ENCODE measurements around the gene RLBP1. TPM values are rescaled to one million over a fixed set of nuclear protein-coding genes. Genes with fewer than 3 reads are reported as not detected.

The RLBP1 gene
- total RNA-seq, 2 donors from 2014 or later: not detected

DNA sequence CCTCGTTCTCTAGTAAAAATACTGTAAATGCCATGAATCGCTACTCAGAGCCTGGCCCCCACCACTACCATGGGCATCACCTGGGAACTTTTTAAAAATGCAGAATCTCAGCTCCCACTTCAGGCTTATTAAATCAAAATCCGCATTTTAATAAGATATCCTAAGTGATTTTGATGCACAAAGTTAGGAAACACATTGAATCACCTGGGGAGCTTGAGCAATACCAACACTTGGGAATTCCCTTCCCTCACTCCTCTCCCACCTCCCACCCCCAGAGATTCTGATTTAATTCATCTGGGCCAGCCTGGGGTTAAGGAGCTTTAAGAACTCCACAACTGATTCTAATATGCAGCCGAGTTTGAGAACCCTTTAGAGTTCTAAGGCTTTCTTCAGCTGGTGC is 26.8 kb downstream of the RLBP1 start:
- ATAC-seq (no peak), DNase-seq (ENCODE audit: low spot score in 2 of 2) (no peak)
- no peaks in the 10 kb centered on the region for H3K9me3 Mint-ChIP-seq
- H3K36me3 Mint-ChIP-seq: peaks cover 18 to 27% of the 10 kb centered on the region in 2 donors
- no peak overlapping the region for H3K27ac Mint-ChIP-seq

GRCh38 chr15:89192766-89193165 is 28.6 kb downstream of the RLBP1 start:
- Mint-ChIP-seq H3K36me3 (peaks cover 18 to 27% of the 10 kb centered on the region in 2 donors), H3K9me3 (no peaks in the 10 kb centered on the region), H3K27ac (peak overlapping the region in 1 of 2 donors; percentile 55)
- DNase-seq (ENCODE audit: low spot score in 2 of 2): no peak
- ATAC-seq: no peak

DNA sequence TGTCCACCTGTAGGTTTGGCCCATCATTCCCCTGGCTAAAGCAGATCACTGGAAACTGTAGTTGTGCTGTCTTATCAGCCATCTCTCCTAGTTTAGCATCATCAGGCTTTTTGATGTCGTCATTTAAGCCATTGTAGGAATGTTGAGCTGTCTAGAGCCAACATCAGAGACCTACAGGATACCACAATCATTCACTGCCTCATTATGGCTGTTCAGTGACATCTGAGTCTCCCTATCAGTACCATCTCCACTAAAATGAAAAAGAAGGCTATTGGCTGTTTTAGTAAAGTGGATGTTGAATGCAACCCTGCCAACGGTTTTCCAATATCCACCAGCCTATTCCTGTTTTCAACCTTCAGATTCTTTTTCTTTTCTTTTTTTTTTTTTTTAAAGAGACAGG is 29.2 kb downstream of the RLBP1 start:
- Mint-ChIP-seq H3K27ac (peak overlapping the region in 1 of 2 donors; percentile 55), H3K9me3 (no peaks in the 10 kb centered on the region), H3K36me3 (peaks cover 18 to 27% of the 10 kb centered on the region in 2 donors)
- ATAC-seq (peak in 1 of 2 donors; percentile 66), DNase-seq (ENCODE audit: low spot score in 2 of 2) (no peak)

DNA sequence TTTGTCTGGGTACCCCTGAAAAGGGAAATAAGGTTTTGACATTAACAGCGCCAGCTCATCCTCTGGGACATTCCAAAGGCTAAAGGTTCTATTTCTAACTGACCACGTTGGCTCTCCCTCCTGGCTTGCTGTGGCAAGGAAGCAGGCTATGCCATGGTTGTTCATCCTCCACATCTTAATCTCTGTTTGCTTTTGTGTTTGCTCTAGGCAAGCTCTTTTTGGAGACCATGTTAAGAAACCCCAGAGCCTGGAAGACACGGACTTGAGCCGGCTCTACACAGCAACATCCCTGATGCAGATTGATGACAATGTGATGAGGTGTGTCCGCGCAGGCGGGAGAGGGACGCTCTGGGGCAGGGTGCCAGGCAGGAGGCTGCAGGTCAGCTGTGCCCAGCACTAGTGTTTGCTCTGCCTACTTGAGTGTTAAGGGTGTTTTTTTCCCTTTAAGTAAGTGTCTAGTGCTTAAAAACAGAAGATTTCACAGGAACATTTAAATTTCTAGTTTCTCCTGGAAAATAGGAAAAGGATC is 33.3 kb downstream of the RLBP1 start:
- peaks cover 6 to 12% of the 10 kb centered on the region in 2 donors for H3K36me3 Mint-ChIP-seq
- H3K27ac Mint-ChIP-seq: no peak overlapping the region
- ATAC-seq (no peak), DNase-seq (ENCODE audit: low spot score in 2 of 2) (no peak)
- H3K9me3 Mint-ChIP-seq: no peaks in the 10 kb centered on the region

- H3K36me3 Mint-ChIP-seq: peaks cover 5 to 7% of the 10 kb centered on the region in 2 donors
- H3K9me3 Mint-ChIP-seq: no peaks in the 10 kb centered on the region
- DNase-seq (ENCODE audit: low spot score in 2 of 2) (no peak), ATAC-seq (no peak)
- no peak overlapping the region for H3K27ac Mint-ChIP-seq
Measured at GRCh38 chr15:89187301-89187985, 33.9 kb downstream of the RLBP1 start.

- Mint-ChIP-seq H3K9me3 (no peaks in the 10 kb centered on the region), H3K27ac (no peak overlapping the region), H3K36me3 (peaks cover 5 to 12% of the 10 kb centered on the region in 2 donors)
- ATAC-seq (no peak), DNase-seq (ENCODE audit: low spot score in 2 of 2) (no peak)
Measured at GRCh38 chr15:89186803-89187202, 34.6 kb downstream of the RLBP1 start.

- peak overlapping the region; percentile 7 to 46 for H3K27ac Mint-ChIP-seq
- H3K36me3 Mint-ChIP-seq: peaks cover 0 to 12% of the 10 kb centered on the region in 2 donors
- no peak for ATAC-seq
- DNase-seq (ENCODE audit: low spot score in 2 of 2): no peak
- no peaks in the 10 kb centered on the region for H3K9me3 Mint-ChIP-seq
Measured at GRCh38 chr15:89184886-89185526, 36.4 kb downstream of the RLBP1 start.

DNA sequence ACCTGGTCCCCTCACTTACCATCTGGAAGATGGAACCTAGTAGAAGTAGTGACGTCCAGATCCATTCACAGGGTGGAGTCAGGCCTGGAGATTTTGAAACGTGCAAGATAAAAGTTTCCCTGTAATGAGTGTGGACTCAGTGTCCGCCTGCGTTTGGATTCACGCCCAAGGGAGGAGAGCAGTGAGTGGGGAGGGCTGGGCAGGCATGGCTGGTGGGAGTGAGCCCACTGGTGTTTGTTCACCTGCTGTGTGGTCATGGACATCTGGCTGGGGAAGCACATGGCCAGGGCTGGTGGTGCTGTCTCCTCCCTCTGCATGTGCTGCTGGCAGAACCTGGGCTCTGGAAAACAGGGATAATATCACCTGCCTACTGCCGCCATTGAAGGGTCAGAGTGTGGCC is 37.0 kb downstream of the RLBP1 start:
- DNase-seq (ENCODE audit: low spot score in 2 of 2) (peak in 1 of 2 donors; percentile 9), ATAC-seq (no peak)
- peak overlapping the region in 1 of 2 donors; percentile 46 for H3K27ac Mint-ChIP-seq
- no peaks in the 10 kb centered on the region for H3K9me3 Mint-ChIP-seq
- peaks cover 0 to 12% of the 10 kb centered on the region in 2 donors for H3K36me3 Mint-ChIP-seq

- Mint-ChIP-seq H3K27ac (peak overlapping the region; percentile 83 to 98), H3K36me3 (peaks cover 7 to 18% of the 10 kb centered on the region in 2 donors), H3K9me3 (no peaks in the 10 kb centered on the region)
- peak; percentile 53 to 71 for DNase-seq (ENCODE audit: low spot score in 2 of 2)
- ATAC-seq: peak; percentile 82 to 86
Measured at GRCh38 chr15:89179966-89180875, 41.2 kb downstream of the RLBP1 start.

DNA sequence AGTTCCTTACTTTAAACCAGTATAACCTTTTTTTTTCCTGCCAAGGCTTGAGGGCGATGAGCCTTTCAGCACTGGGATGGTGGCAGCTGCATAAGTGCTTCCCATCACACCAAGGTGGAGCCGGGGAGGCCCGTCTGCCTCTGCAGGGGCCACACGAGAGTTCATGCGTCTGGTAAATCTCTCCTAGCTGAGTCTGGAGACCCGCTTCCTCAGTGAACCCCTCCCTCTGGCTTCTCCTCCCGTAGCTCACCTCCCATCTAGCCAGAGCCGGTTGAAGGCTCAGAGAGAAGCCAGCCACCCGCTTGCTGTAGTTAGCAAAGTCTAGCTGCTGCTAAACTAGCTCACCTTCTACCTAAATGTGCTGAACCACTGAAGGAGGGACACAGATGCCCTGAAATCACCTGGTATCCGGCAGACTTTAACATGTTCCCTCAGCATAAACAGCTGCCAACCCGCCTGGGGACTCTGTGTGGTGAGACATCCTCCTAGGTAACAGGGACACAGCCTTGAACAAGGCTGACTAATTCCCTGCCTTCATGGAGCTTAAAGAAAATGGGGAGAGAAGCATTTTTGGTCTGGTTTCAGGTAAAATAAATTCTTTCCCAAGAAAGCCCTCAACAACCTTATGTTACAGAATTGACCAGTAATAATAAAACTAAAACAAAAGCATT is 42.9 kb downstream of the RLBP1 start:
- DNase-seq (ENCODE audit: low spot score in 2 of 2): no peak
- H3K9me3 Mint-ChIP-seq: no peaks in the 10 kb centered on the region
- H3K36me3 Mint-ChIP-seq: peaks cover 7 to 18% of the 10 kb centered on the region in 2 donors
- H3K27ac Mint-ChIP-seq: peak overlapping the region; percentile 83 to 98
- ATAC-seq: peak; percentile 61 to 63

DNA sequence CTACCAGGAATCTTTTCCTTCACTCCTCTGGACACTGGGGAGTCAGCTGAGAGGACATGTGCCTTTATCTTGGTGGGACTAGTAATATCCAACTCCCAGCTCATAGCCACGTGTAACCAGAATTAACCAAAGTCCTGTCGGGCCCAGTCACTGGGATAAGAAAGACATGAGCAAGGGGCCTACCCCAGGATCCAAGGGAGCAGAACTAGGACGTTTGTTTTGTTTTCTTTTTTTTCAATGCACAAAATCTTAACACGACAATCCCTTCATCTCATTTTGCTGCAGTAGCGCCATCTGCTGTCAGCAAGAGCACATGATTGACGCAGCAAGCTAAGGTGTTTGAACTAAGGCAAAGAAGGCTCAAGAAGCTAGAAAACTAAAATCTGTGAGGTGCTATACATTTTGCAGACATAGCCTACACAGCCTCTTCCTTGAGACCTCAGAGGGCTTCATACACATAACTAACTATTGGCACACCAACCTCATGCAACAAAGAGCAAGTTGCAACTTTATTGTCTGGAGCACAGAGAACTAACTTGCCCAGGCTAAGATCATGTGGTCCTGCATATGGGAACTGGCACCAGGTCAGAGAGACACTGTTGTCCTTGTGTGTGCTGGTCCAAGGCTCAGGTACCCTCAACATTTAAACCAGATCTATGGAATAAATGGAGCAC is 43.6 kb downstream of the RLBP1 start:
- peak in 1 of 2 donors; percentile 67 for DNase-seq (ENCODE audit: low spot score in 2 of 2)
- no peak for ATAC-seq
- Mint-ChIP-seq H3K27ac (peak overlapping the region; percentile 83 to 98), H3K36me3 (peaks cover 7 to 18% of the 10 kb centered on the region in 2 donors), H3K9me3 (no peaks in the 10 kb centered on the region)

GRCh38 chr15:89177116-89177515 is 44.3 kb downstream of the RLBP1 start:
- DNase-seq (ENCODE audit: low spot score in 2 of 2) (no peak), ATAC-seq (no peak)
- H3K9me3 Mint-ChIP-seq: no peaks in the 10 kb centered on the region
- peaks cover 7 to 14% of the 10 kb centered on the region in 2 donors for H3K36me3 Mint-ChIP-seq
- H3K27ac Mint-ChIP-seq: peak overlapping the region in 1 of 2 donors; percentile 83

- Mint-ChIP-seq H3K9me3 (no peaks in the 10 kb centered on the region), H3K27ac (peak overlapping the region in 1 of 2 donors; percentile 52), H3K36me3 (peaks cover 6 to 7% of the 10 kb centered on the region in 2 donors)
- DNase-seq (ENCODE audit: low spot score in 2 of 2): no peak
- ATAC-seq: no peak
Measured at GRCh38 chr15:89175617-89176191, 45.7 kb downstream of the RLBP1 start.

GRCh38 chr15:89174476-89174875 is 46.9 kb downstream of the RLBP1 start:
- no peak overlapping the region for H3K27ac Mint-ChIP-seq
- H3K36me3 Mint-ChIP-seq: peaks cover 7 to 17% of the 10 kb centered on the region in 2 donors
- H3K9me3 Mint-ChIP-seq: no peaks in the 10 kb centered on the region
- DNase-seq (ENCODE audit: low spot score in 2 of 2) (no peak), ATAC-seq (no peak)

- H3K36me3 Mint-ChIP-seq: peaks cover 5 to 20% of the 10 kb centered on the region in 2 donors
- ATAC-seq (no peak), DNase-seq (ENCODE audit: low spot score in 2 of 2) (no peak)
- no peaks in the 10 kb centered on the region for H3K9me3 Mint-ChIP-seq
- no peak overlapping the region for H3K27ac Mint-ChIP-seq
Measured at GRCh38 chr15:89172921-89173320, 48.5 kb downstream of the RLBP1 start.

All from activated naive CD4-positive, alpha-beta T cell treated with anti-CD3 and anti-CD28 coated beads, Interleukin-2, amount 50 U/mL, for 72 hours (primary cell).